PC-9 (cell line): Measurements from ENCODE around the gene LIMS2.

Source experiments
- CTCF ChIP-seq: fragments of 200-600 bp; sonication (generic); conservative IDR thresholded peaks from 2 replicates; pipeline ENCODE4 v1.6.1; 2017; ENCODE audit warnings: mixed run types, antibody characterized with exemption, mild to moderate bottlenecking, moderate library complexity
- EZH2 ChIP-seq: fragments of 200-600 bp; sonication (generic); IDR thresholded peaks from 2 replicates; pipeline ENCODE4 v1.8.0; 2017; ENCODE audit warnings: antibody characterized with exemption, low read depth

DNA sequence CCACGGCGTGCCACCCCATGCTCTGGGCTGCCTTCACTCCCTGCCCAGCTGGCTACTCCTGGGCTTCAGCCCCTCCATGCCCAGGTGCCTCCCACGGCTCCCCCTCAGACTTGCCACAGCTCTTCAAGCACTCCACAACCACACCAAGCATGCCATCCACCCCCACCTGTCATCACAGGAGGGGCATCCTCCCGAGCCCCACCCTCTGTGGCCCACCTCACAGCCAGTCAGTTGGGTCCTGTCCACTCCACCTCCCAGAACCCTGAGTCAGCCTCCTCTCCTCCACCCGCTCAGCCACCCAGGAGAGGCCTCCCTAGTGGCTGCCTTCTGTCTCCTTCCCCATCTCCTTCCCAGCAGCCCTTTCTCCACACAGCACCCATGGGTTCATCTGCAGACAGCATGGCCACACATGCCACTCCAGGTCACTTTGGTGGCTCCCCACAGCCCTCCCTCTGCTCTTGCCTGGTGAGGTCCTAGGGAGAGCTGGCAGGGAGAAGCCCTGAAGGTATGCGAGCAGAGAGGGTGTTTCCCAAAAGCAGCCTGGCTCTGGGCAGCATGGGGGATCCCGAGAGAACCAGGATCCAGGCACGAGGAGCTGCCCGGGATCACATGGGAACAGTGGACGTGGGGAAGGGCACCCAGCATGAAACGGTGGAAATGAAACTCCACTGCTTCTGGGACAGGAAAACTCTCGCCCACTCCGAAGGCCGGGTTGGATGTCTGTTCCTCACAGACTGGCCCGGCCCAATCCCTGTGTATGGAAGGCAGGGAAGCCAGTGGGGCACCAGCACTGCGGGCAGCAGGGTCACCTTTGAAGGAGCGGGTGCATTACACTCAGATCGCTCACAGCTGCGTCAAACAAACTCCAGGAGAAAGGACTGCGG is 2.7 kb downstream of the LIMS2 start:
- no peak for TF ChIP-seq CTCF
- TF ChIP-seq EZH2: no peak
